Measurements from ENCODE around the gene TSPAN9. TPM values are rescaled to one million over a fixed set of nuclear protein-coding genes. Genes with fewer than 3 reads are reported as not detected.

Gene TSPAN9
- total and polyA plus RNA-seq, 8 donors, result 1.4 to 58.3 (median 7.9) TPM

DNA sequence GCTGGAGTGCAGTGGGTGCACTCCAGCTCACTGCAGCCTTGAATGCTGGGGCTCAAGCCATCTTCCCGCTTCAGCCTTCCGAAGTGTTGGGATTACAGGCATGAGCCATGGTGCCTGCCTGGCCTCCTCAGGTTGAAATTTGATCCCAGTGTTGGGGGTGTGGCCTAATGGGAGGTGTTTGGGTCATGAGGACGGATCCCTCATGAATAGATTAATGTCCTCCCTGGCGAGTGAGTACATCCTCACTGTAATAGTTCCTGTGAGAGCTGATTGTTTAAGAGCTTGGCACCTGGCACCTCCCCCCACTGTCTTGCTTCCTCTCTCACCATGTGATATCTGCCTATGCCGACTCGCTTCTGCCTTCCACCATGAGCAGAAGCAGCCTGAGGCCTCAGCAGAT, 84.7 kb downstream of the TSPAN9 start:
- TF ChIP-seq, protein P1, sequence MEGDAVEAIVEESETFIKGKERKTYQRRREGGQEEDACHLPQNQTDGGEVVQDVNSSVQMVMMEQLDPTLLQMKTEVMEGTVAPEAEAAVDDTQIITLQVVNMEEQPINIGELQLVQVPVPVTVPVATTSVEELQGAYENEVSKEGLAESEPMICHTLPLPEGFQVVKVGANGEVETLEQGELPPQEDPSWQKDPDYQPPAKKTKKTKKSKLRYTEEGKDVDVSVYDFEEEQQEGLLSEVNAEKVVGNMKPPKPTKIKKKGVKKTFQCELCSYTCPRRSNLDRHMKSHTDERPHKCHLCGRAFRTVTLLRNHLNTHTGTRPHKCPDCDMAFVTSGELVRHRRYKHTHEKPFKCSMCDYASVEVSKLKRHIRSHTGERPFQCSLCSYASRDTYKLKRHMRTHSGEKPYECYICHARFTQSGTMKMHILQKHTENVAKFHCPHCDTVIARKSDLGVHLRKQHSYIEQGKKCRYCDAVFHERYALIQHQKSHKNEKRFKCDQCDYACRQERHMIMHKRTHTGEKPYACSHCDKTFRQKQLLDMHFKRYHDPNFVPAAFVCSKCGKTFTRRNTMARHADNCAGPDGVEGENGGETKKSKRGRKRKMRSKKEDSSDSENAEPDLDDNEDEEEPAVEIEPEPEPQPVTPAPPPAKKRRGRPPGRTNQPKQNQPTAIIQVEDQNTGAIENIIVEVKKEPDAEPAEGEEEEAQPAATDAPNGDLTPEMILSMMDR (IDR thresholded peaks at IDR 0.05), result no peak
- TF ChIP-seq POLR2A (IDR thresholded peaks at IDR 0.05) (no peak), POLR2AphosphoS5 (IDR thresholded peaks at IDR 0.05) (no peak), EP300 (IDR thresholded peaks at IDR 0.05) (no peak)
- Histone ChIP-seq H3K4me1 (peaks cover 0 to 22% (median 6%) of the 10 kb centered on the region in 4 donors), H3K27ac (no peak overlapping the region), H3K9me3 (no peaks in the 10 kb centered on the region), H3K4me3 (no peak overlapping the region), H3K27me3 (no peaks in the 10 kb centered on the region), H3K36me3 (no peaks in the 10 kb centered on the region)
- 85 to 95% (median 88%) methylated on average over 6 of the region's 6 CpGs for WGBS, 5 donors
- no peak for DNase-seq
- intact Hi-C loops (cut with DNase I; ENCODE audit: low total_unique reads), result no loop called here

DNA sequence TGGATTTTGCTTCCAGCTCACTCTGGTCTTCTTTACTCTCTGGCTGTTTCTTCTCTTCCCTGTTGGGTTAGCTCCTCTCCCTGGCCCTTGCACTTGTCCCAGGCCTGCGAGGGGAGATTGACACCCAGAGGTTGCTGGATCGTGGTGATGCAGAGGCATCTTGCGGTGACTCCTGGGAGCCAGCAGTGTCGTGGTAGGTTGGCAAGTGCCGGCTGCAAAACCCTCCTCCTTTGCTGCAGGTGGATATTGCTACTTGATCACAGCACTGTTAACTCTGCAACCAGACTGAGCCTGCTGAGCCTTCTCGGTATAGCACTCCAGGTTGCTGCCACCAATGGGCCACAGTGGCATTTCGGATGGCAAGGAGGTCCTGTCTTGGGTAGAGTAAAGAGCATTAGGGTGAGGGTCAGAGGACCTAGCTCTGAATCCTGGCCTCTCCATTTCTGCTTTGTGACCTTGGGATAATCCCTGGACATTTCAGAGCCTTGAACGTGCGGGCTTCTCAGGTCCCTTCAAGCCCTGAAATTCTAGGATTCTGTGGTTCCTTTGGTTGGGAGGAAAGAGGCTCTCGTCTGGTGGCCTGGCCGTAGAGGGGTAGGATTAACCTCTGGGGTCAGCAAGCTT, 87.4 kb downstream of the TSPAN9 start:
- peaks cover 0 to 23% (median 10%) of the 10 kb centered on the region in 4 donors for H3K4me1 ChIP-seq
- 83 to 90% (median 89%) methylated on average over 10 to 11 of the region's 11 CpGs for WGBS, 5 donors
- intact Hi-C loops (cut with DNase I; ENCODE audit: low total_unique reads), result no loop called here
- no peaks in the 10 kb centered on the region for H3K27me3 ChIP-seq
- H3K36me3 ChIP-seq, result no peaks in the 10 kb centered on the region
- TF ChIP-seq, protein P1 (IDR thresholded peaks at IDR 0.05), result no peak
- TF ChIP-seq EP300 (IDR thresholded peaks at IDR 0.05) (no peak), POLR2AphosphoS5 (IDR thresholded peaks at IDR 0.05) (no peak)
- no peaks in the 10 kb centered on the region for H3K9me3 ChIP-seq
- H3K4me3 ChIP-seq, result no peak overlapping the region
- no peak for DNase-seq
- no peak overlapping the region for H3K27ac ChIP-seq

DNA sequence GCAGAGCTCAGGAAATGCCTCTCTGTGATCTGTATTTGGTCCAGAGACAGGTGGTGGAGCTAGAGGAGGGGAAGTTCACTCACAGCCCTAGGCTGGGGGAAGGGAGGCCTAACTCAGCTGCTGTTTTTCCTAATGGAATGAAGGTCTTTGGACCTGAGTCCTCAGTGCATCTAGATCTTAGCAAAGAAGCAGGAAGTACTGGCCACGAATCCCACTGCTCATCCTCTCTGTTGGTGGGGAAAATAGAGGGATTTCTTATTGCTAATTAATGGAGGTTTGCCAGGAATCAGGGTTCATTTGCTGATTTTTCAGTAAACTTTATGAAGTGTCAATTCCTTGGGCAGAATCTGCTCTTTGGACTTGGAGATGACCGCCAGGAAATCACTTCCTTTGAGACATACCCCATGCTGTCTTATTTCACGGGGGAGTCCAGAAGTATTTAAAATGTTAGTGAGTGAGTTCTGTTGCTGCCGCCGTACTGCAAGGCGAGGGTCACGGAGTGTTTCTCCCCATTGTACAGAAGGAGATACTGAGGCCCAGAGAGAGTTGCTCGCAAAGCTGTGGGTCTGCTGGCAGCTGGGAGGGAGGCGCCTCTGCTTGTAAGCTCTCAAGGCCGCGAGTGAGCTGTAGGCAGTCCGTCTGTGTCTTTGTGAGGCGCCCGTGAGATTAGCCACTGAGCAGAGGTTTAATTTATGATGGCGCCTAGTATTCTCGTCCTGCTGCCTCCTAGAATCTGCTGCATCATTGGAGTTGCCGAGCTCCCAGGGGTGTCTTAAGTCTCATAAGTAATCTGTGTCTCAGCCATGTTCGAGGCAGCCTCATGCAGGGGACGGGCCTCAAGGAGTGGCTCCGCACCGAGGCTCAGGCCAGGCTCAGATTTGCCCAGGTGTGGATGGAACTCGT, 88.2 kb downstream of the TSPAN9 start:
- H3K4me1 ChIP-seq, result peaks cover 0 to 23% (median 12%) of the 10 kb centered on the region in 4 donors
- H3K27ac ChIP-seq, result no peak overlapping the region
- H3K27me3 ChIP-seq, result no peaks in the 10 kb centered on the region
- TF ChIP-seq, protein P1 (IDR thresholded peaks at IDR 0.05), result no peak
- no peak for TF ChIP-seq EP300 (IDR thresholded peaks at IDR 0.05)
- no peak for TF ChIP-seq POLR2A (IDR thresholded peaks at IDR 0.05)
- no peaks in the 10 kb centered on the region for H3K36me3 ChIP-seq
- H3K9me3 ChIP-seq, result no peaks in the 10 kb centered on the region
- peak in 1 of 2 donors; percentile 42 for DNase-seq
- H3K4me3 ChIP-seq, result no peak overlapping the region
- WGBS, 5 donors, result 84 to 94% (median 91%) methylated on average over 22 of the region's 22 CpGs
- intact Hi-C loops (cut with DNase I; ENCODE audit: low total_unique reads), result no loop called here

DNA sequence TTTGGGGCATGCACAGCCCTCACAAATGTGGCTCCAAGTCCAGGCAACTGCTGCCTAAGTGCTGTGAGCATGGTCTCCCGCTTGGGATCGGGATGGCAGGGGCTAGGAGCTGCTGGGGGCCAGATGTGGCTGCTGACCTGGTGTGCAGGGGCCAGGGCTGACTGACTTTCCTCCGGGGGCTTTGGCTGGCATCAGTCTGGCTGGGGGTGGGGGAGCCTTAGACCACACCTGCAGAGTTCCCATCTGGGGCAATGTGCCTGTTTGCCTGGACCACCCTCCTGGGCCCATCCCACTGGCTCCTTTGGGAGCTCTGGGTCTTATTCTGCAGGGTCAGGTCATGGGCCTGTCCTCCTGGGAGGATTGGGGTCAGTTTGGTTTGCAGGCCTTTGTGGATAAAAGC, 90.5 kb downstream of the TSPAN9 start:
- Histone ChIP-seq H3K9me3 (no peaks in the 10 kb centered on the region), H3K27me3 (no peaks in the 10 kb centered on the region), H3K27ac (no peak overlapping the region), H3K4me3 (no peak overlapping the region), H3K4me1 (peaks cover 0 to 26% (median 15%) of the 10 kb centered on the region in 4 donors), H3K36me3 (peaks cover 0 to under 1% (median 0%) of the 10 kb centered on the region in 4 donors)
- no peak for DNase-seq
- intact Hi-C loops (cut with DNase I; ENCODE audit: low total_unique reads), result no loop called here
- 80 to 100% (median 96%) methylated on average over 1 to 3 of the region's 3 CpGs for WGBS, 5 donors
- TF ChIP-seq POLR2AphosphoS5 (IDR thresholded peaks at IDR 0.05) (no peak), POLR2A (IDR thresholded peaks at IDR 0.05) (no peak), EP300 (IDR thresholded peaks at IDR 0.05) (no peak)
- TF ChIP-seq, protein P1 (IDR thresholded peaks at IDR 0.05), result no peak
